GM19467 (cell line): ENCODE data around the gene CDC6.

Experiments used
- ATAC-seq: cut with Tn5 transposase; IDR thresholded peaks from one replicate; pipeline ENCODE4 v1.9.1; 2021; ENCODE audit warnings: mild to moderate bottlenecking, moderate library complexity; ENCODE audit not compliant: unreplicated experiment

The CDC6 gene

DNA sequence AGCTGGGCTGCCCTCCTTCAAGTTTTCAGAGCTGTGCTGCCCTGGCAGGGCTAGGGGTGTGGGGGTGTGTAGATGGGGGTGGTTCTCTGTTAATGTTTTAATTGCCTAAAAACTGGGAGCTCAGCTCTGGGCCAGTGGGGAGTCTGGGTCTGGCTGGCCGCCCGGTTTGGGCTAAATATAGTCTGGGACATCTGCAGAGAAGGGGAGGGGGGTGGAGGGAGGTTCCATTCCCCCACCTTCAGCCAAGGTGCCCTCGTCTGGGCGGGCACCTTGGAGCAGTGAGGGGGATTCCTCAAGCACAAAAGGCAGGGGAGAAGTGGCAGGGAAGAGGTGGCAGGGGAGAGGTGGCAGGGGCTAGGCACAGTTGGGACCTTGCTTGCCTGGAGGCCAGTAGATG, 34.3 kb downstream of the CDC6 start:
- ATAC-seq: no peak

- peak; percentile 30 for ATAC-seq
Observed at GRCh38 chr17:40322358-40323315, 35.0 kb downstream of the CDC6 start.

DNA sequence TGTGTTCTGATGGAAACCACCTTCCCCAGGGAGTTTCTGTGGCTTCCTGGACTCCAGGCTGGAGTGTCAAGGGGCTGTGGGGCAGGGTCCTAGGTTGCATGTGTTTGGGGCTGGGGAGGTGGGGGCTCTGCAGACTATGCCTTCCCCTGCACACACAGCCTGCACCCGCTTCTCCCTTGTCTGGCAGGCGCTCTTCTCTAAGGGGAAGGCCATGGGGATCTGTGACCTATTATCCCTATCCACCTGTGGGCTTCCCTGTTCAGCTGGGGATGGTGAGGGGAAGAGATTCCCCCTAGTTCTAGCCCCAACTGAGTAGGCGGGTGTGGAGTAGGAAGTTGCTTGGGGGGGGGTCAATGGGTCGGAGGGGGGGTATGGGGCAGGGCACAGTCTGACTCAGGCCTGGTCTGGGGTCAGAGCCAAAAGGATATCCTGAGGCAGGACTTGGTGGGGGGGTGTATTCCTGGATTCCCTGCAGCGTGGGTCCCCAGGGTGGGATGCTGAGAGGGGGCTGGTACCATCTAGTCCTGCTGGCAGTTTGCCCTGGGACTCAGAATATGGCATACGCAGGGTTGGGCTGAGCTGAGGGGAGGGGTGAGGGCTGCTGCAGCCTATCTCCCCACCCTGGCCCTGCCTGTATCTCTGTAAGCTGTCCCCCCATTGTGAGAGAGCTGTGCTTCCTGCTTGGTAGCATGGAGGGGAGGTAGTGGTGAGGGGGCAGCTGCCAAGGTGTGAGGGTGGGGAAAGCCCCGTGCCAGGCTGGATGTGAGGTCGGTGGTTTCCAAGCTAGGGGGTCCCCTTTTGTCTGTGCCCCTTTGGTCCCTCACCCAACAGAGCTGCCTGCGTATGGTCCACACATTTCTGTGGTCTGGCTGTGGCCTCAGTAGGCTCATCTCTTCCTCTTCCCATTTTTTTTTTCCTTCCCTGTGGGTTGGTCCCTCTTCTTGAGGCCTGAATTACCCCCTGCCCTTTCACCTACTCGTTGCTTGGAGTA, 36.0 kb downstream of the CDC6 start:
- ATAC-seq: no peak

DNA sequence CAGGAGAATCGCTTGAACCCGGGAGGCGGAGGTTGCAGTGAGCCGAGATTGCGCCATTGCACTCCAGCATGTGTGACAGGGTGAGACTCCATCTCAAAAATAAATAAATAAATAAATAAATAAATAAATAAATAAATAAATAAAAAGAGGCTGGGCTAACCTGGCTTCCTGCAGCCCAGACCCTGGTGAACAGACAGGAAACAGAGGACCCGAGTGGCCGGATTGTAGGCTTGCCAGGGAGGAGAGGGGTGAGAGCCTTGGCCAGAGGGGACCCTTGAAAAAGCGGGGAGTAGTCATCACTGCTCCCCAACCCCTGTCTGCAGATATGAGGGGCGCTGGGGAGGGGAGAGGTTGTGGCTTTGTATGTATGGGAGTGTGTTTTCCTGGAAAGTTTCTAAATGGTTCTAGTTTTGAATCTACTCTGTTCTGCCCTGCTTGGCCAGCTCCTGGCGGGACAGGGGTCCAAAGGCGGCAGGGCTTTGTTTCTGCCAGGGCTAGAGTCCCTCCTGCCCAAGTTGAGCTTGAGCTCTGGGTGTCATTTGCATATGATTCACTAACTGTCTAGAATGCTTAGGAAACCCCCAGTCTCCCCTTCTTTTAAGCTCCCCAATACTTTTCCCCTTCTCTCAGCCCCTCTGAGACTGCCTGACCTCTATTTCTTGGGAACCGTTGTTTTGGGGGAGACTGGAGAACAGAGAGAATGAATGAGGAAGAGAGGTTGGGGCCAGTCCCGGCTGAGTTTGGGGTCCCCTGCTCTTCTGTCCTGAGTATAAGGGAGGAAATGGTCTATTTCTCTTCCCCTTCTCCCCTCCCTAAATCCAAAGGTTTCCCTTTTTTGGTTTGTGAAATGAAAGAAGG, 37.7 kb downstream of the CDC6 start:
- no peak for ATAC-seq

GRCh38 chr17:40326014-40326831, 38.5 kb downstream of the CDC6 start:
- no peak for ATAC-seq

- ATAC-seq: no peak
Observed at GRCh38 chr17:40326832-40327199, 39.1 kb downstream of the CDC6 start.

DNA sequence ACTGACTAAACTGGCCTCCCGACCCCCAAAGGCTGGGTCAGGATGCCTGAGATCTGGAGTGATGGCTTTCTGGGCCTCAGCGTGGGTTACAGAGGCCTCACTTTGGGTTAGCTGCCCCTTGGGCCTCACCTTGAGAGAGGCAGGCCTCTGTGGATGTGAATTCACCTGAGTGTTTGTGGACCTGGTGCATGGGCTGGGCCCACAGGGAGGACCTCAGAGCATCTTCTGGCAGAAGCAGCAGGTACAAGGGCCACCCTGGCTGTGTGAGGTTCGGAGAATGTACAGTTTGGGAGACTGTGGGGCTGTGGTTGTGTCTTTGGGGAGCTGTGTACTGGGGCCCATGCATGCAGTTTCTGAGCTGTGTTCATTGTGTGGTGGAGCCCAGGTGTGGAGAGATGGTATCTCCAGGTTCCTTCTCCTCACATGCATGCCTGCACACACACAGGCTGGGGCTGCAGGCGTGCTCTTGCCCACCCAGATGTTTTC, 39.6 kb downstream of the CDC6 start:
- ATAC-seq: no peak

GRCh38 chr17:40327735-40328385, 40.2 kb downstream of the CDC6 start:
- ATAC-seq: no peak

DNA sequence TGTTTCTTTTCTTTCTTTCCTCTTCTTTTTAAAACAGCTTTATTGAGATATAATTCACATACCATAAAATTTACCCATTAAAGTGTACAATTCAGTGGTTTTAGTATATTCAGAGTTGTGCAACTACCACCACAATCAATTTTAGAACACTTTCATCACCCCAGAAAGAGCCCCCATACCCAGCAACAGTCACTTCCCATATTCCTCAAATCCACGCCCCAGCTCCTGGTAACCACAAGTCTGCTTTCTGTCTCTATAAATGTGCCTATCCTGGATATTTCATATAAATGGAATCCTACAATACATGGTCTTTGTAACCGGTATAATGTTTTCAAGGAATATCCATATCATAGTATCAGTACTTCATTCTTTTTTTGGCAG, 40.7 kb downstream of the CDC6 start:
- ATAC-seq: no peak

DNA sequence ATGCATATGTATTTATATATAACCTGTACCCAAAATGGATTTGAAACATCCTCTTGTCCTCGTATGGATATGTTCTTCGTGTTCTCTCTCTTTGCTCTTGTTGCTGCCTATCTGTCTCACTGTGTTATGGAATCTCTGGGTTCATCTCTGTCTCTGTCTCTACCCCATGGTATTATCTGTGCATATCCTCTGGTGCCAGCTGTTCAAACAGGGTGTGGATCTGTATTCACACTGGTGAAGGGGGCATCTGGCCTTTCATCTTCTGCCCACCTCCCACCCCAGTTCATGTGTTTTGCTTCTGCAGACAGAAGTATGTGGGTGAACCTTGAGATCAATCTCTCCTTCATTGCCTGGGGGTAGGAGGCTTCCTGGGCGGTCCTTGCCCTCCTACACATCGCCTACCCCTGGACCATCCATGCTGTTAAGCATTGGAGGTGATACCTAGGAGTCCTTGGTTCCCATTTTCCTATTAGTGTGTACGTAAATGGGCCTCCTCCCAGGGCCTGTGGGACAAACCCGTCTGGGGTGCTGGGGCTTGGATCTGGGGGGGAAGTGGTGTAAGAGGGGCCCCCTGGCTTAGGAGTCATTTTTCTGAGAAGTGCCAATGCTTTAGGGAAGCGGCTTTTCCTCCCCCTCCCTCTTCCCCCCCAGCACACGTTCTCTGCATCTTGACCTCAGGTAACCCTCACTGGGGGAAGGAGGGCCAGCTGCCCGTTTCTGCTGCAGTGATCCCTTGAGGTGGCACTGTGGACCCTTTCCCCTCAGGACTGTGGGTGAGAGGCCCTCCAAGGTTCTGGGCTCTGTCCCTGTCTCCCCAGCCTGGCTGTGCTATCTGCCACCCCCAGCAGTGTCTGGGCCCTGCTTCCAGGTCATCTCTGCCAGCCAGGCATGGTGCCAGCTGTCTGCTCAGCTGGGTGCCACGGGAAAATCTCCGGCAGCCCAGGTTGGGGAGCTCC, 42.4 kb downstream of the CDC6 start:
- no peak for ATAC-seq

DNA sequence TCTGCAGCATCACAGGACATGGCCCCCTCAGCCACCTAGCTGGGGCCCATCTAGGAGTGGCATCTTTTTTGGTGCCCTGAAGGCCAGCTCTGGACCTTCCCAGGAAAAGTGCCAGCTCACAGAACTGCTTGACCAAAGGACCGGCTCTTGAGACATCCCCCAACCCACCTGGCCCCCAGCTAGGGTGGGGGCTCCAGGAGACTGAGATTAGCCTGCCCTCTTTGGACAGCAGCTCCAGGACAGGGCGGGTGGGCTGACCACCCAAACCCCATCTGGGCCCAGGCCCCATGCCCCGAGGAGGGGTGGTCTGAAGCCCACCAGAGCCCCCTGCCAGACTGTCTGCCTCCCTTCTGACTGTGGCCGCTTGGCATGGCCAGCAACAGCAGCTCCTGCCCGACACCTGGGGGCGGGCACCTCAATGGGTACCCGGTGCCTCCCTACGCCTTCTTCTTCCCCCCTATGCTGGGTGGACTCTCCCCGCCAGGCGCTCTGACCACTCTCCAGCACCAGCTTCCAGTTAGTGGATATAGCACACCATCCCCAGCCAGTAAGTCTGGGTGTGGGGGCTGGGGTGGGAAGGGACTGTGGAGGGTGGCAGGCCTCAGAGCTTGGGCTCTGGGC, 43.3 kb downstream of the CDC6 start:
- no peak for ATAC-seq

DNA sequence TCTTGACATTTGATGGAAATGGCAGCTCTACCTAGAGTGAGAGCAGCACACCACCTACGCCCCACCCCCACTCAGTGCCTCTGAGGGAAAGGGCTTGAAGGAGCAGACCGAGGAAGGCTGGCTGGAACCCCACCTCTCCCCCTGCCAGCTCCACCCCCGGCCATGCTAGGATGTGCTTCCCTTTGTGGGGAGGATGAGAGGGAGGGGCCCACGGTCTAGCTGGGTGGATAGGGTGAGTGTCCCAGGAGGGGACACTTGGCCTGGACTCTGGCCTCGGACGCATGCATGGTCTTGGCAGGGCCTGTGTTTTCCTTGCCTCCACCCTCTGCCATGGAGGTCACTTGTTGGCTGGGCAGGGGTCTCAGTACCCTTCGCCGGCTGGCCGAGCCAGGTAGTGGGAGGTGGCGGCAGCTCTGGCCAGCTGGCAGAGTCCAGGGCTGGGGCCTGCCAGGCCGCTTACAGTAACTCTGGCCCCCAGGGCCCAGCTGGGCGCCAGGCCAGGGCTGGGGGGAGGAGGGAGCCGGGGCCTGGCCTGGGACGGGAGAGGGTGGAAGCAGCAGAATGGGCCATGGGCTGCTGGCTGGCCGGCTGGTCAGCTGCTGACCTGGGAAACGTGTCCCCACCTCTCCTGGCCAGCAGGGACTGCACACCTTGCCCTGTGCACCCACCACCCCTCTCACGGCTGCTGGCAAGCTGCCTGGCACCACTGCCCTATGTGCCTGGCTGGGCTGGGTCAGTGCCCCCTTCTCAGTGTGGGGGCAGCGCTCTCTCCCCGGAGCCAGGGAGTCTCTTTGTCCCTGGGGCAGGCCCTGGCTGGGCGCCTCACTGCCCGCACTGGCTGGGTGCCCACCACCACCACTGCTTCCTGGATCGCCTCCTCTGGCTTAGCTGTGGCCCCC, 44.3 kb downstream of the CDC6 start:
- no peak for ATAC-seq

DNA sequence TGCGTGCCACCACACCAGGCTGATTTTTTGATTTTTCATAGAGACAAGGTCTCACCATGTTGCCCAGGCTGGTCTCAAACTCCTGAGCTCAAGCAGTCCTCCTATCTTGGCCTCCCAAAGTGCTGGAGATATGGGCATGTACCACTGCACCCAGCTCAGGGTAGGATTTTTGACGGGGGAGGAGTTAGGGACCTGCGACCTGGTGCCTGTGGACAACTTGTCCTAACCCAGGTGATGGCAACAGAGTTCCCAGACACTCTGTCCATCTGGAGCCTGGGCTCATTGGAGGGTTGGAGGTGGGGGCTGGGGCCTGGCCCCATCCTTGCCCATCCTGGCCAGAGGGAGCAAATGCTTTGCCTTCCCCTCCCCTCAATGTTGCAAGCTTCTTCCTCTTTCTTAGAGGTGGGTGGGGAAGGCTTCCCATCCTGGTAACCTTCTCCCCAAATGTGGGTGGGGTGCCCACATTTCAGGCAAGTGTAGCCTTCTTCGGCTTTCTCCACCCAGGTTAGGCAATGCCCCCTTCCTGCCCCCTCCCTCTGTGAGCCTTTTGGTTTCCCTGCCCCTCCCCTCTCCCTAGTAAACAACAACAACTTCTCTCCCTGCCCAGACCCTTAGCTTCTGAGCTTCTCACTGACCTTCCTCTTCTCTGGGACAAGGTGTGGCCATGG, 46.2 kb downstream of the CDC6 start:
- ATAC-seq: no peak

GRCh38 chr17:40335620-40336019, 47.9 kb downstream of the CDC6 start:
- no peak for ATAC-seq

DNA sequence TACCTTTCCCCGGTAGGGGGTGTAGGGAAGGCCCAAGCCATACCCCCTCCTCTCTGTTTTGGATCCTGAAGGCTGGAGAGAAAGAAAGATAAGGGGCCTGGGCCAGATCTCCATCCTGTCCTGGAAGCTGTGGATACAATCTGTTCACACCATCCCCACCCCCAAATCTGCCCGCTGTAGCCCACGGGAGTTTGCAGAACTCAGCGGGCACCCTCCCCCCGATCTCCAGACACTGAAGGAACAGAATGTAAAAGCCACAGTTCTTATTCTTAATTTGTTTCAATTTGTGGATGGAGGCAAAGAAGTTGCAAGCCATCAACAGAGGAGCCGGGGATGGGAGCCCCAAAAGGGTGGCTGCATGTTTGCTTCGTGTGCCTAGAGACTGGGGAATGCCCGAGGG, 49.7 kb downstream of the CDC6 start:
- ATAC-seq: no peak

DNA sequence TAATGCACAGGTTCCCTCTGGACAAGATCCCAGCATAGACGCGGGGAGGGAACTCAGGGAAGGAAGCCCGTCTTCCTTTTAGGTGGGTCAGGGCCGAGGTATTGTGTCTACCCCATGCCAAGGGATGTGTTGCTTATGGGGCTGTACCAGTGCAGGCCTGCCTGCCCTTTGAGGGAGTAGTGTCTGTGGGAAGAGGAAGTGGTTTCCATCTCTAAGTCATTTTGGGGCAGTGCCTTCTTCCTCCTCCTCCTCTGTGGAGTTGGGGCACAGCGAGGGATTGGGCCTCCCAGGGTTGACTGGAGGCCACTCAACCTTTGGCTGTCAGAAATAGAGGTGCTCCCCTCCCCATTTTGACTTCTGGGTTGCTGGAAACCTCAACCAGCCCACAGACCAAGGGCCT, 50.4 kb downstream of the CDC6 start:
- ATAC-seq: no peak
